COR-L47 (cell line): ENCODE results near the gene HEY2.
"Not testable (repeated sequence)": the region's sequence is repeated elsewhere in the genome, so short reads cannot be mapped to it uniquely, and the experiment has no call there.

Experiments used
- DNase-seq: peaks from one replicate; lab custom pipeline; 2025; lab: John Stamatoyannopoulos, UW

The HEY2 gene

DNA sequence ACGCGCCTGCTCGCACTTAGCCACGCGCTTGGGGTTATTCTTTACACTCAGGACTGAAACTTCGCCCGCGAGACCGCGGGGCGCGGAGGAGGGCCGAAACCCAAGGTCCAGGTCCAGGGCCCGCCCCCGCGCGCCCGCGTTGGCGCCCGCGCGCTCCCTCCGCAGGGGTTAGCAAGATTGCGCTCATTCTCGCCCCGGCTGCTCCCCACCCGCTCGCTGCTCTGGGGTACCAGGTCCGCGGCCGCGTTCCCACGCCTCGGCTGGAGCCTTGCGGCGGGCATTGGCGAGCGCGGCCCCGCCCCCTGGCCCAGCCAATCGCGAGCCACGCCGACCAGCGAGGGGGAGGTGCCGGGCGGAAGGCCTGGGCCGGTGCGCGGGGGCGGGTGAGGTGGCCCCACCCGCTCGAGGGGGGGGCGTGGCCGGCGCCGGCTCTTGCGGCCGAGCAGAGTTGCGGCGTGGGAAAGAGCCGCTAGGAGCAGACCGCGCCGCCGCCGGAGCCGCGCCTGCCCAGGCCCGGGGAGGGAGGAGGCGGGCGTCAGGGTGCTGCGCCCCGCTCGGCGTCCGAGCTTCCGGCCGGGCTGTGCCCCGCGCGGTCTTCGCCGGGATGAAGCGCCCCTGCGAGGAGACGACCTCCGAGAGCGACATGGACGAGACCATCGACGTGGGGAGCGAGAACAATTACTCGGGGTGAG is at the start of gene HEY2:
TSS of gene HEY2 (plus strand) at position 460 of the 692 bp plus-strand sequence. CDS start at position 605, 145 bp downstream.
- DNase-seq: peak; percentile 77

DNA sequence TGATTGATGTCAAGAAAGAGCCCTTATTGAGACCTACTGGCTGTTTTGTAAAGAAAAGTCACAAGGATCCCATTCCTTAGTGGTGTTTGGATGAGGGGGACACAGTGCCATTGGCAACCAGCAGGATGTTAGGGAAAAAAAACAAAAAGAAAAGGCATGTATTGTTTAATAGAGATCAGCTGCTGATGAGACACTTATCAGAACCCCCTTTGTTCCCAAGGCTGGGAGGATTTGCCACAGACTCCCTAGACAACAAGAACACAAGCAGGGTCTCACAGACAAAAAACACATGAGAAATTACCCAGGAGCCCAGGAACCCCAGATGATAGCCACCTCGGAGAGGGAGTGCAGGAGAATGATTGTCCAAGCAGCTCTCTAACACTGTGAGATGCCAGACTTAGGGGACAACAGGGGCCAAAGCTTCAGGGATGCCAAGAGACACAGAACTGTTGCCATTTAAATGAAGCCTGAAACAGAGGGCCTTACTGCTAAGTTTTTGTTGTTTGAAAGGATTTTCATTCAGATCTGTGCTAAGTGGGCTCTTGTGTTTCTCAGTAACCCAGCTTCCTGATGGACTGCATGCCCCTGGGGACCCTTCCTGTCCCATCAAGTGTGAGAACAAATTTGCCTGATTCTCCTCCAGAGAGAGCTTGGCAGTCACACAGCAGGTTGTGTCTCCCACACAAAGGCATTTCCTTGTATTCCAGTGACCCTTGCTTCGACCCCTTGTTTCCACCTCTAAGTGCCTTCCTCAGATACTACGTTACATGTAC is 48.7 kb upstream of the HEY2 start:
- DNase-seq: no peak

DNA sequence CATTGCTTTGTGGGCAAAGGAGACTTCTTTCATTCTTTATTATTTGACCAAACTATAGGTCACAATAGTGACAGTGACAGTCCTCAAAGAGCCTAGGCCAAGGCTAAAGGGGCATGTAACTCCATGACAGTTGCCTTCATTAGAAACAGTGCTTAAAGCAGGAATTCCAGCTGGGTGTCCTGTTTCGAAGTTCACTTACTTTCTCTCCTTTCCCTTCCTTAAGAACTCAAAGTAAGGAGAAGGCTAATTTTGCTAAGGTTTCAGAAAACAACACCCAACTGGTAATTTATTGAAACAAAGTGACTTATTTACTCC is 48.1 kb upstream of the HEY2 start:
- no peak for DNase-seq

DNA sequence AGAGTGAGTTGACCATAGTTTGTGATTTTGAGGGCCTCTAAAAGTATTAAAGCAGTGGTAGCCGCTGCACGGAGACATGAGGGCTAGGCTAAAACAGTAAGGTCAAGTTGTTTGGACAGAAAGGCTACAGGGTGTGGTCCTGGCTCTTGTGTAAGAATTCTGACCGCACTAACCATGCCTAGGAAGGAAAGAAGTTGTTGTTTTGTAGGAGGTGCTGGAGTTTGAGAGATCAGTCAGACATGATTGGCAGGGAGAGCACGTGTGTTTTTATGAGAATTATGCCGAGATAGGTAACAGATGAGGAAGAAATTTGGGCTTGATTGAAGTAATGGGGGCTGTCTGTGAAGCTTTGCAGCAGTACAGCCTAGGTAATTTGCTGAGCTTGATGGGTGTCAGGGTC is 45.5 kb upstream of the HEY2 start:
- not testable (repeated sequence) for DNase-seq

DNA sequence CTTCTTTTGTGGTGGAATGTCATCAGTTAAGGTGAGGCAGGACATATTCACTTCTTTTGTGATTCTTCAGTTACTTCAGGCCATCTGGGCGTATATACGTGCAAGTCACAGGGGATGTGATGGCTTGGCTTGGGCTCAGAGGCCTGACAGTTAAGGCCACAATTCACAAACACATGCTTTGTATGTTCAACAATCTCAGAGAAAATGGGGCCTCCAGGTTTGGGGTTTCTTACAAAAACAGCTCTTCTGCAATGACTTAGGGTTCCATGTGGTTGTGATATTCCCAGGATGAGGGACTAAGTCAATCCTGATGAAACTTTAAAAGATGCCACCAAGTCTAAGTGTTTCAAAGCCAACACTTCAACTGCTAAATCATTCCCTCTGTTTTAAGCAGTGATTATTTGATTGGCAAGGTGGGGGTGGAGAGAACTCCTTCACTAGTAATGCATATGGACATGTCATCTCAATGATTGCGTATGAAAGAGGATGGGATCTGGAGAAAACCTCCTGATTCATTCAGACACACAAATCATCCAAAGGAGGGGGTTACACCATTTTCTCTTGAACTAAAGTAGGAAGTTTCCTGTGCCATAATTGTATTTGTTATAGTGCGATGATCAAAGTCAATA is 41.7 kb upstream of the HEY2 start:
- no peak for DNase-seq

DNA sequence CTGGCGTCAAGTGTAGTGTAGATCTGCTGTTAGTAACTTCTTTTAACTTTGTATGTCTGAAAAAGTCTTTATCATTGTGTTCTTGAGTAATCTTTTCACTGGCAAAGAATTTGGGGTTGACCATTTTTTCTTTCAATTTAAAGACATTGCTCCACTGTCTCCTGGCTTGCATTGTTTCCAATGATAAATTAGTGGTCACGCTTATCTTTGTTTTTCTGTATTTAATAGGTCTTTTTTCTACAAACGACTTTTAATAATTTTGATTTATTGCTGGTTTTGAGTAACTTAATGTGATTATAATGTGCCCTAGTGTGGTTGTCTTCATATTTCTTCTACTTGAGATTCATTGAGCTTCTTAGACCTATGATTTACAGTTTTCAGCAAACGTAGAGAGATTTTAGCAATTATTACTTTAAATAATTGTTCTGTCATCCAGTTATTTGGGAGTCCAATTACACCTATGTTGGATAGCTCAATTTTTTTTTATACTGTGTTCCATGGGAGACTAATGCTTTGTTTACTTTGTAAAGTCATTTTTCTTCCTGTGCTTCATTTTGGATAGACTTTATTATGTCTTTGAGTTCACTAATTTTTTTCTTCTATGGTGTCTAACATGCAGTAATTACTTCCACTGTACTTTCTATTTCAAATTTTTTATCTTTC is 38.3 kb upstream of the HEY2 start:
- DNase-seq: no peak

DNA sequence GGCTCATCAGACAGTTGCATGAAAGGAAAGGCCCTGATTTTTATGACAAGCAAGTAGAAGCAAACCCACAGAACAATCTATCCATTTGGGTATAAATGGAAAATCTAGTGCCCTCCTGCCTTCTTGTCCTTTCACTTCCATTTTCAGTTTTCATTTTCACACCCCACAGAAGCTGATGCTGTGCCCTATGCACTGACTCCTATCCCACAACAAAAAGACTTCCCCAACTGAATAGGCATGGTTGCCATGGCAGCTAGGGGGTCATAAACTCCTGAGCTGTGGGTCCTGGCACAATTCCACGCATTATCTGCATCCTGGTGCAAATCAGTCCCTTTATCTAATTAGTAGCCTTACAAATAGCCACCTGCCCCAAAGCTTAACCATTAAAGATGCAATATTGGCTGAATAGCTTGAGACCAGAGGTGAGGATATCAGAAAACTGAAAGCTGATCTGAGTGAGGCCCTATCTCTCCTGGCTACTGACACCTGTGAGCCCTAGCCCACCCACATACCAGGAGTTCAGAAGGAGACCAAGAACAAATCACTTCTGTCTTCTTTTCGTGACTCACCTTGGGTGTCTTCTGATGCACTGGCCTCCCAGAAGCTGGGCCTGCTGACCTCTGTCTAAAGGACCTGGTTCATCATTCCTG is 34.9 kb upstream of the HEY2 start:
- DNase-seq: peak; percentile 35

DNA sequence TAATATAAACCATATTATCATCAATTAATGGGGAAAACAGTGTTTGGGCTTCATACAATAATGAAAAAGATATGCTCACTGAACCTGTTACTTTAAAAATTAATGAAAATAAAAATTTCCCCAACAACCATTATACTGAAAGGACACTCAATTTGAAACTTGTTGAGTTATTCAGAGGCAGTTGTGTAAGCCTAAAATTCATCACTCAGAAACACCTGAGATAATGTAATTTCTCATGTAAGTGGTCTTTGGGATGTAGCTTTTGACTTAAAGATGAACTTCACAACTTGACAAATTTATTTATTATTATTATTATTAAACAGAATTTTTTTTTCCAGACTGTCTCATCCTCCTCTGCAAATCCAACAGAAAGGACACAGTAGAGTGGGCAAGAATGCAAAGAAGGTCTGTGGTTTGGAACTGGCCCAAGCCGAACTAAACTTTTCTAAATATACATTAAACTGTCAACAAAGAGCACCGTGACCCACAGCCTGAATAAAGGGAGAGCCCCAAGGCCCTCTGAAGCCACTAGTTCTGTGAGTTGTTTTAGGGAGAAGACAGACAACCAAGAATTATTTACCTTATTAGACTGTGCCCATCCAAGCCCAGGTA is 32.2 kb upstream of the HEY2 start:
- no peak for DNase-seq

DNA sequence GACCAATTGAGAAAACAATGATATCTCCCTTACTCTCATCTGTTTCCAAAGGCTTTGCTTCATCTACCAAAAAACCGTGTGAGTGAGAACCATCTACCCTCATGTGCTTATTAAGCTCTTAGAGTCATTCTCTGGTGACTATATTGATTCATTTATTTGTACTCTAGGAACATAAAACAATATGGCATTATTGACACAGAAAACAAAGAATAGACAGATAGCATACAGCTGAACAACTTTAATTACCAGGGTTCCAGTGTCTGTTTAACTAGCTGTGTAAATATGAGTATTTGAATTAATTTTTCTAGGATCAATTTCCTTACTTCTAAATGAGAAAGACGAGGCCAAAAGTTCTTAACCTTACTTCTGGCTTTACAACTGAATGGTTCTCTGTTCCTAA is 31.3 kb upstream of the HEY2 start:
- no peak for DNase-seq

DNA sequence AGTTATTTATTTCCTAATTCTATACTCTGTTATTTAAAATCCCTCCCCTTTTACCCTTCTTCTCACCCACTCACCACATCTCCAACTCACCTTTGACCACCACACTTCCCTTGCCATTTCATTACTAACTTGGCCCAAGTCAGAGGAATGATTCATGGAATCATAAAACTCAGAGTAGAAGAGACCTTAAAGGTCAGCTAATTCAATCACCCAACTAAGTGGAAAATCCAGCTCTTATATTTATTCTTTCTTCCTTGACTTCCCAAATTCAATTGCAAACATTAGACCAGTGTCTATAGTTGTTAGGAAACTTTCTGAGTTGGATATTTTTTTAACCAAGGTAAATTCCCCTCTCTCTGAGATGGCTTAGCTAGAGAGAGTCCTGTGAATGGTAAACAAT is 26.5 kb upstream of the HEY2 start:
- no peak for DNase-seq

DNA sequence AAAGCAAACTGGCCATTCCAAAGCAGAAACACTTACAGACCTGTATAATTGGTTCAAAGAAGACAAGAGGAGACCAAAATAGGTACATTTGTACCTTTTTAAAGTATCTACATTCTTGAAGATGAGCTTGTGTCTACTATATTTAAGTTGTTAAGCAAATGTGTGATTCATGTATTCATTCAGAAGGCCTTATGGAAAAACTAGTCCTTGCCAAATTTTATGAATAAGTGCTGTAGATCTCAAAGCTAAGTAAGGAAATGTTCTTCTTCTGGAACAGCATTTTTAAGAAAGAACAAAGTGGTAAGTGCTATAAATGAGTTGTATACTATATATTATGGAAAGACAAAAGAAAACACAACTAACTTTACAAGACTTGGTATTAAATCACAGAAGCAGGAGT is 22.2 kb upstream of the HEY2 start:
- DNase-seq: no peak

DNA sequence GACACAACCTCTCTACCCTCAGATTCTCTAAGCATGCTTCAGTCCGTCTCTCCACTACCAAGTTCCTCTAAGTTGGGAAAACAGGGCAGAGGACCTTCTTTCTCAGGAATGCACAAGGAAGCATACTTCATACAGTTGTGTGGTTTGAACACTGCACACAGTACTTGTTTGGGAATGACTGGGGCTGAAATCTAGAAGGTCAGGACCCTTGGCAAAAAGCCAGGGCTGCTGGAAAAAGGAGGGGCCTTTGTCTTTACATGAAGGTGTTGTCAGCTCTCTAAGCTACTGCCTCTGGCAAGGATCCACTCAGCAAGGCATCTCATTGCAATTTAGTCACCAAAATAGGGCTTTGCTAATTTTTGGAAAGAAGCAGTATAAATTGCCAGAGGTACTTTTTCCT is 20.7 kb upstream of the HEY2 start:
- peak; percentile 27 for DNase-seq

DNA sequence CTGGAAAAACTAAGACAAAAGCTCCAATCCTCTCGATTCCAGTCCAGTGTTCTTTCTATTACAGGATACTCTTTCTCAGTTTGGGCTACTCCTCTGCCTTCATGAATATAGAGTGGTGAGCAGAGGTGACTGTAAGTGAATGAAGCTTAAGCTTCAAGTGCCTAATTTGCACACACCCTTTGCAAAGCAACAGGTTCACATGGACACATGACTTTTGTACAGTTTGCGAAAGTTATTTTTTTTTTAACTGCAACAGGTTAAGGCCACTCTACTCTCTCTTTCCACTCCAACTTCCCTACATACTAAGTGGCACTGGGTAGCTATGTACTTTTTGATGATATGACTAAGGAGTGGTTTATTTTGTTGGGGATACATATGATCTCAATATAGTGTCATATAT is 19.4 kb upstream of the HEY2 start:
- DNase-seq: no peak

DNA sequence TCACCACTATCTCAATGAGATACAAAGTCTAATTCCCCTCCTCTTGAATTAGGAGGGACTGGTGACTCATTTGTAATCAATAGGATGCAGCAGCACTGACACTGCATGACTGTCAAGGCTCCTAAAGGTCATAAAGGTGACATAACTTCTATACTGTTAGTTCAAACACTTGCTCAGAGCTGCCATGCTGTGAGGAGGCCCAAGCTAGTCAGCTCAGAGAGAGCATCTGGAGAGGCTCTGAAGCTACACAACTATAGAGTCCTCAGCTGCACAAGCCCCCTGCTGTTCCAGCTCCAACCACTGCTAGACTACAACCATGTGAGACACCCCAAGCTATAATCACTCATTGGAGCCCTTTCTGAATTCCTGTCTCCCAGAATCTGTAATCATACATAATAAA is 17.0 kb upstream of the HEY2 start:
- no peak for DNase-seq

DNA sequence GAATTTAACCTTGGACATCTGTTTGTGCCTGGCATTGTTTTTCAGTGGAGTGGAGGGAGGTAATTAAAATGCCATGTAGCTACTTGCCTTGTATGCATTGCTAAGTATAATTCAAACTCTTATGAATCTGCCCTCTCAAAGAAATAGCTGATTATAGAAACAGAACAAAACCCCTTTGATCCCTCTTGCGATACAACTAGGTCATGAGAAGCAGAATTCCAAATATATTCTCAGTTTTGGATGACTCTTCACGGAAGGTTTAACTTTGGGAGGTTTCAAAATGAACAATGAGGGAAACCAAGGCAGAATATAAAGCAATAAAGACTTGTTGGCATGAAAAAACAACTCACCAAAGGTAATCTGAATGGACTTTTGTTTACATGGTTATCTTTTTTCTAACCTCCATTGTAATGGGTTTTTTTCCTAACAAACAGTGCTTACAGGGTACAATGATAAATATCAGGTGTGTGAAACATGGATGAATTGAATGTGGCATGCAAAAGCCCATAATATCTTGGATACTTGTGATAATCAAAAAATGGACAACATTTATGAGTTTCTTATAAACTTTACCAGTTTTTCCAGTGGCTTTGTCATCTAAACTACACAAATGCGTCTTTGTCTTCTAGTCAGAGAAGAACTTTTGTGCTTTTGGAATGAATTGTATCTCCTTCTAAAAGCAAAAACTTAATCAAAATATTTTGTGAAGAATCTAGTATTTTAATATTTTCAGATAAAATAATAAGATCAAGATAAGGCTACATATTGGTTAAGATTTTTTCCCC is 15.7 kb upstream of the HEY2 start:
- no peak for DNase-seq

DNA sequence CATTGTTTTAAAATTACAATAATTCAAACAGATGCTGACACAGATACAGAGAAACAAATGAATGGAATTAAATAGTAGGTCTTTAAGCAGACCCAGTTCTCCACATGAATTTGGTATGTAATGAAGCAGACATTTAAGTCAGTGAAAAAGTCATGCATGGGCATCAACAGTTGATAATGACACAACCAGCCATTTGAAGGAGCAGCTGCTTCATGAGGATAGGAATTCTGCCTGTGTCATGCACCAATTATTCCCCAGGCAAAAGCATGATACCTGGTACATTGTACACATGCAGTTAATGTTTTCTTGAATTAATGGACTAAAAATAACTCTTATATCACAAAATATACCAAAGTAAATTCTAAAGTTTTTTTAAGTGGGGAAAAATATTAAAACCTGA is 11.2 kb upstream of the HEY2 start:
- no peak for DNase-seq

DNA sequence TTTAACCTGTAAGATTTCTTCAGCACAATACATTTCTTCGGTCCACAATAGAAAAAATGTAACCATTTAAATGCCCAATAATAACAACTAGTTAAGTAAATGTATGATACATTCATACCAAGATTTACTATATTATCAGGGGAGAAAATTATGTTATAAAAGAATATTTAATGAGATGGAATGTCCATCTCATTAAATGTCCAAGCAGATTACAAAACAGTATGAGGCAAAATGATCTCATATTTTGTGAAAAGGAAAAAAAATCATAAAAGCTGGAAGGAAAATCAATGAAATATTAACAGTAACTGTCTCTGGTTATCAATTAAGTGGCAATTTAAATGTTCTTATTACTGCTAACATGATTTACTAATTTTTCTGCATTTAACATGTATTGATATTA is 10.1 kb upstream of the HEY2 start:
- no peak for DNase-seq

DNA sequence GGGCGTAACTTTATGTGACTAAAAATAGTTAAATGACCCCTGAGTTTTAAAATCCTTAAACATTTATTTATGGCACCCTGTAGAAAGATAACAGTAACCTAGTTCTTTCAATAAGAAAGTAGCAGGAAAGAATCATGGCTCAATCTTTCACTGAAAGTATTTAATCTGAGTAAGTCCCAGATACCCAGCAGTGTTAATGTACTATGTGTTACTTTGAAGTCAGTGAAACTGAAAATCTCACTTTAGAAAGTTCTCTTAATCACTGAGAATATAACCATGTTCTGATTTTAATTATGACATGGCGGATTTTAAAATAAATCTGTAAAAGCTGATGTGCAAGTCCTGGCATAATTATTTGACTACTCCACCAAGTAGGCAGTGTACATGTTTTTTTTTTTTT is 8.1 kb upstream of the HEY2 start:
- no peak for DNase-seq

DNA sequence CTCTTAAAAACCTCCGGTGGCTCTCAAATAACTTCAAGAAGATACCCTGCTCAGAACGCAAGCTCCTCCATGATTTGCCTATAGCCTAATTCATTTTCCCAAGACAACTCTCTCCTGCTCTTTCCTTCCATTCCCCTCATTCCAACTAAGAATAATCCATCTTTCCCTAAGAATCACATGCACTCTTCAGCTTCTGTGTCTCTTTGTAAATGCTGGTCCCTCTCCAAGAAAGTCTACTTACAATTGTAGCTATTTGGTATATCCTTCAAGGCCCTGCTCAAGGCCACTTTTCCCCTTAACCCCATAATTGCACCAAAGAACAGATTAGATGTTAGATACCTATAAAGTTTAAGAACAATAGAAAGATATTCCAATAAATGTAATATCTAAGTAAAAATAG is 7.4 kb upstream of the HEY2 start:
- DNase-seq: no peak

DNA sequence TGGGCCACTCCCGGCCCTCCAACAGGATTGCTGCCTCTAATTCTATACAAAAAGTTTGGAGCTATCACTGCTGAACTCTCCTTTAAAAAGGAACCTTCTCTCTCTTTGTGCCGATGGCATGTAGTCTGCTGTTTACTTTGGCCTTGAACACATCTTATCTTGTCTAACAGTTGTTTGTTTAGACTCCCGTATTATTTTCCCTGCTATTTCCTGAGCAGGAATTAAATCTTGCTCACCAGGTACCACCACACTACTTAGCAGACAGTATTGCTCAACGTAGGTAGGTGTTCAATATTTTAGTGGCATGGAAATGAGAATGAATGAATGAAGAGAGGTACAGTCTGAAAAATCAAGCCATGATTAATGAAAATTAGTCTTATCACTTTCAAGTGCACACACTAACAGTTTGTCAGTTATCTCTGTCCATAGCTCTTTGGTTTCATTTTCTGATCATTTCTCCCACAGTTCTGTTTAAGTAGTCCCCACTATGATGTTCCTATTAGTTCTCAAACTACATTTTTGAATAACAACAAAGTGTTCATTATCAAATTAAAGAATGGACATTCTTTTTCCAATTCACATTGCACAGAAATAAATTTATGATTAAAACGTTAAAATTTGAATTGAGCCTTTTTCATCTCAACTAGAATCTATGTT is 6.8 kb upstream of the HEY2 start:
- no peak for DNase-seq

DNA sequence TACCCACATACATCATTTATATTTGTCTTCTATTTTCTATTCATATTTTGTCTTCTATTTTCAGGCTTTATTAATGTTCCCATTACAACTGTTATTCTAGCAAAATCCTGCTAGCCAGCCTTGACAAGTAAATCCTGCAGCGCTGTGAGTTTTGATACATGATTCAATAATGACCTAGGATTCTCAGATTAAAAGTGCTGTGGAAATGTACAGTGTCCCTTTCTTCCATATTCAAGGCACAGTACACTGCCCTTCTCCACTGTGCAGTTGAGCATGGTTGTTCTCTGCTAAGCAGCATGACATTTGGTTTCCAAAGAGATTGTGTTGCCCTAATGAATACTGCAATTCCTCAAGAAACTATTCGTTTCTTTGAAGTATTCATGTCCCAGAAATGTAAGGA is 5.8 kb upstream of the HEY2 start:
- no peak for DNase-seq
